ENCODE results near the gene TSEN2. TPM values are rescaled to one million over a fixed set of nuclear protein-coding genes. Genes with fewer than 3 reads are reported as not detected.

Gene TSEN2
- polyA plus RNA-seq, 5 donors = 18.8 to 24.9 (median 23.9) TPM

GRCh38 chr3:12549971-12550760, 65.9 kb downstream of the TSEN2 start:
- no peak for DNase-seq

- peak; percentile 30 to 38 for DNase-seq
These were observed 69.7 kb downstream of the TSEN2 start for GRCh38 chr3:12553921-12554391.

GRCh38 chr3:12556314-12556689, 72.0 kb downstream of the TSEN2 start:
- peak in 1 of 2 donors; percentile 18 for DNase-seq

DNA sequence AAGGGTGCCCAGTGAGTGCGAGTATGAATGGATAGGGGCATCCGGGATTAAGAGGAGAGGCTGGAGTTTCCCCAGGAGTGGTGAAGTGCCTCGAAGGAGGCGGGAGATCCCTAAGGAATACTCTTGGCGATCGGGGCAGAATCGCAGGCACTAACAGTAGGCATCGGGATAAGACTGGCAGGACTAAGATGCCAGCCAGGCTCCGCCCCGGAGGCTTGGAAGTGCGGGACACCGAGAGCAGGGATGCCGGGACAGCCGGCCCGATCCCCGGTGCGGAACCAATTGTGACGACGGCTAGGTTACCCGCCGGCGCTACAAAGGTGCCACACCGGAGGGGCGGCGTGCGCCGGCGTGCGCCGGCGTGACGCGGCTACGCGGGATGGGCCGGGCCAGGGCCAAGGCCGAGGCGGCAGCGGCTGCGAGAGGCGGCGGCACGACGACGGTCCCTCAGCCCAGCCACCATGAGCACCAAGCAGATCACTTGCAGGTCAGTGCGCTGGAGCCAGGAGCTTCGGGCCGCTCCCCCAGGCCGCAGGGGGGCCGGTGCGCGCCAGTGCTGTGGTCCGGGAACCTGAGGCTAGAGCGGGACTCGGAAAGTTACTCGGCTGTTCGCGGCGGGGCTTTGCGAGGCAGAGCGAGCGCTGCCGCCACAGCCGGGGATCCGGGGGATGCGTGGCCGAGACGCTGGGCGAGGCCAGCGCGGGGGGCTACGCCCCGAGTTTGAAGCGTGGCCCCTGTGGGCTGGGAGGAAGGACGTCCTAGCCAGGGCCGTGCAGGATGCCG, 72.6 kb downstream of the TSEN2 start, which contains the start of gene MKRN2:
Gene MKRN2 (plus strand): TSS at position 398 of the 783 bp plus-strand sequence. CDS start 64 bp downstream, at position 462.
- DNase-seq = peak; percentile 89 to 91

DNA sequence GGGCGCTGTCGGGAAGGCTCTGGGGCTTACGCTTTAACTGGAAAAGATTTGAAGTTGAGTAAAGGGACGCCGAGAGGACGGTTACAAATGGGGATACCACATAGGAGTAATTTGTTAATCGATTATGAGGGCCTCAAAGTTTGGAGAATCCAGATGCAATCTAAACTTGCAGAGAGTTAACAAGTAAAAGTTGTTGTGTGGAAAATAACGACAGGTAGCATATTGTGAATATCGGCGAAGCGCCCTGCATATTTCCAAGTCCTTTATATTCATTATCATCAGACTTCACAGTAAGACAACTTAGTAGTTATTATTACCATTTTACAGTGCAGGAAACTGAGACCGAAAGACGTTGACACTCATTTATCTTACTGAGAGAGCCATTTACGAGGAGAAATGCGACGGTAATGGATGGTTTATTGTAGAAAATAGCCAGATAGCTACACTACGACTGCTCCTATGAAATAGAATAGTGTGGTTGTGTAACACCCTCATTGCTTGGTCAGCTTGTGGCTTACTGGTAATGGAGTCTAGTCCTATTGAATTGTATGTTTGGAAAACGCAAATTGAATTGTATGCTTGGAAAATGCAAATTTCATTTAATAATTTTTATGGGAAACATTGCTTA, 73.3 kb downstream of the TSEN2 start:
- peak in 1 of 2 donors; percentile 29 for DNase-seq

DNA sequence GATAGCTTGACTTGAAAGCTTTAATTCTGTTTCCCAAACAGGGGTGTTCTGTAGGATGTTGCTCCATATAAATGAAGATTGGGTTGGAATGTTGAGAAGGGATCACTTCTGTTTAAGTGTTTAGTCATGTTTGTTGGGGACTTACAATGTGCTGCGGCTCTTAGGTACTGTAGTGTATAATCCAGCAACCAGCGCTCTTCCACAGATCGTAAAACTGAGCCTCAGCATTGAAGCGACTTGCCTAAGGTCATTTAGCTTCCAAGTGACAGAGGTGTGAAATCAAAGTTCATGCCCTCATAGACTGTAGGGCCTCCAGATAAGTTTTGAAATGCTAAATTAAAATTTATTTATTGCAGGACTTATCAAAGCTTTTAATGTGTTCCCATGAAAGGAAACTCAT, 74.4 kb downstream of the TSEN2 start:
- DNase-seq = no peak

- DNase-seq = no peak
These were observed 75.2 kb downstream of the TSEN2 start for GRCh38 chr3:12559520-12559919.

DNA sequence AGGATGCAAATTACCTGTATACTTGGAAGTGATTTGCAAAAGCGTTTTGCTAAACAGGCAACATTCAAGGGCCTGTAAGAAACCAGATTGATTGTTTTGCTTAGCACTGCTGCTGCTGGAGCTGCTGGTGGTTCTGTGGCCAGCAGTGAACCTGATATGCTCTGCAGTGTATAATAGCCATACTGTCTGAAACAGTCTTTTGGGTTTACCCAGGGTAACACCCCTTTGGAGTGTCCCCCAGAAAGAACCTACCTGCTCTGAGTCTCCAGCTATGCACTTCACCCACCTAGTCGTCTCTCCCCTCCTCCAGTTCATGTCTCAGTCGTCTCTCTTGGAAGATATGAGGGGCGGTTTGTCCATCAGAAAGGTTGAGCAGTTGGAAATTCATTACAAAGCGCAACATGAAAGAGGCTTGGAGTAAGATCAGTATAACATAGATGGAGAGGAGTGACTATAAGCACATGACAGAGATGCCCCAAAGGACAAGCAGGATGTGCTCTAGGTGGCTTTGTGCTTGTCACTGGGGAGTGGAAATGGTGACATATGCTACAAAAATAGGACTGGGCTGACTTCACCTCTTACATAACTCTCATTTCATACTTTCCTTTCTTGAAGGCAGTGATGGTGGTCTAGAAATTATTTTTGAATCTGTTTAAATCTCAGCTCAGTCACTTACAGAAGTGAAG, 76.4 kb downstream of the TSEN2 start:
- no peak for DNase-seq

DNA sequence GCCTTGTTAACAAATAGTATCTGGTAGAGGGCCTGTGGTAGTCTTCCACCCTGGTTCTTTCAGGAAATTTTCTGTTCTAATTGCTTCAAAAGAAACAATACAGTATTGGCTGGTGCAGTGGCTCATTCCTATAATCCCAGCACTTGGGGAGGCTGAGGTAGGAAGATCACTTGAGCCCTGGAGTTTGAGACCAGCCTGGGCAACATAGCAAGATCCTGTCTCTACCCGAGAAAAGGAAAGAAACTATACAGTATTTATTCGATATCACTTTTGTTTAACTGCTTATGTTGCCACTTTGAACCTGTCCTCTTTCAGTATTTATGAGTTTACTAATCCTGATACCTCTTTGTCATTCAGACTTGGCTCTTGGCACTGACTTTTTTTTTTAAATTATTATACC, 77.1 kb downstream of the TSEN2 start:
- DNase-seq = no peak

GRCh38 chr3:12562451-12562850, 78.2 kb downstream of the TSEN2 start:
- no peak for DNase-seq

GRCh38 chr3:12566976-12567375, 82.7 kb downstream of the TSEN2 start:
- no peak for DNase-seq

DNA sequence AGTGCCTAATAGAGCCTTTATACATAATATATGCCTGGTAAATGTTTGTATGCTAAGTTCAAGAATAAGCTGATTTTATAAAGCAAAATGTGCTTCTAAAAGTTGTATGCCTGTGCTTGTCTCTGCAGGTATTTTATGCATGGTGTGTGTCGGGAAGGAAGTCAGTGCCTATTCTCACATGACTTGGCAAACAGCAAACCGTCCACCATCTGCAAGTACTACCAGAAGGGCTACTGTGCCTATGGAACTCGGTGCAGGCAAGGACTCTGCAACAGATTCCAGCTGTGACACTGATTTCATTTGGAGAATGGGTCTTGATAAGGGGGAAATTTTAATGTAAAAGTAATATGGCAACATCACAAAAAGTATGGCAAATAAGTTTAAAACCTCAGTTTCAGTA, 84.5 kb downstream of the TSEN2 start:
- no peak for DNase-seq

DNA sequence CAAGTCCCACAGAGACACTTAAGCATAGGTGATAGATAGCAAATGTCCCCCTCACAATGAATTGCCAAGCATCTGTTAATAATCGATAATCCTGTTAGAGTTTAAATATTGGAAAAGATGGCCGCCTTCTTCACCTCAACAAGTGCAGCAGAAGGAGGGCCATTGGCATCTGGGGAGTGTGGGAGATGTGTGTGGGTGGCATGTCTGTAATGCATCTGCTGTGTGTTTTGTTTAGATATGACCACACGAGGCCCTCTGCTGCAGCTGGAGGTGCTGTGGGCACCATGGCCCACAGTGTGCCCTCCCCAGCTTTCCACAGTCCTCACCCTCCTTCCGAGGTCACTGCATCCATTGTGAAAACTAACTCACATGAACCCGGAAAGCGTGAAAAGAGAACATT, 85.6 kb downstream of the TSEN2 start:
- DNase-seq = no peak

GRCh38 chr3:12571986-12572385, 87.7 kb downstream of the TSEN2 start:
- no peak for DNase-seq

- DNase-seq = no peak
These were observed 89.9 kb downstream of the TSEN2 start for GRCh38 chr3:12574131-12574530.

- peak; percentile 42 to 44 for DNase-seq
These were observed 90.4 kb downstream of the TSEN2 start for GRCh38 chr3:12574661-12575060.

DNA sequence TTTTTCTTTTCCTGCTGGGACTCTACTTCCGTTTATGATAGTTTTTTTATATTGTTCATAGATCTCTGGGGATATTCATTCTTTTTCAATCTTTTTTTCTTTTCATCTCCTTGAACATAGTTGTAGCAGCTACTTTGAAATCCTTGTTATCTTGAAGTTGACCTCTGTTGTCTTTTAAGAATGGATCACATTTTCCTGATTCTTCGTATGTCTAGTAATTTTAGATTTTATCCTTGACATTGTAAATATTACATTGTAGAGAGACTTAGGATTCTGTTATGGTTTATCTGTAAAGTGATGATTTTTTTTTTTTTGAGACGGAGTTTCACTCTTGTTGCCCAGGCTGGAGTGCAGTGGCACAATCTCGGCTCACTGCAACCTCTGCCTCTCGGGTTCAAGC, 93.1 kb downstream of the TSEN2 start:
- DNase-seq = no peak

GRCh38 chr3:12578742-12579141, 94.5 kb downstream of the TSEN2 start:
- no peak for DNase-seq

DNA sequence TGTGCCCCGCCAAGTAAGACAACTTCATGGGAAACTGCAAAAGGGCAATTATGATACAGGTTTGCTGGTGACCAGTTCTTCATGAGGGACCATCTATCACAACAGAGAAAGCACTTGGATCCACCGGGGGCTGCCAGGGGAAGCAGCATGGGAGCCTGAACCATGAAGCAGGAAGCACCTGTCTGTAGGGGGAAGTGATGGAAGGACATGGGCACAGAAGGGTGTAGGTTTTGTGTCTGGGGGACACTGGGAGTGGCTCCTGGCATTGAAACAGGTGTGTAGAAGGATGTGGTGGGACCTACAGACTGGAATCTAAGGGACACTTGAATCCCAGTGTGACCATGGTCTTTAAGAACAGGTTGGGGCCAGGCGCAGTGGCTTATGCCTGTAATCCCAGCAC, 95.2 kb downstream of the TSEN2 start:
- DNase-seq = no peak

- DNase-seq = no peak
These were observed 95.6 kb downstream of the TSEN2 start for GRCh38 chr3:12579905-12580304.

GRCh38 chr3:12582730-12583129, 98.5 kb downstream of the TSEN2 start:
- no peak for DNase-seq
